HG03575 (cell line): Measurements from ENCODE around the gene MYOZ3.

Experiments used
- ATAC-seq: cut with Tn5 transposase; IDR thresholded peaks from one replicate; pipeline ENCODE4 v1.9.1; 2021; ENCODE audit not compliant: unreplicated experiment, insufficient number of reproducible peaks, low FRiP score; ENCODE audit errors: extremely low read depth

The MYOZ3 gene

GRCh38 chr5:150653145-150653761 lies 7.8 kb upstream of the MYOZ3 start:
- ATAC-seq: no peak

- no peak for ATAC-seq
Measured at GRCh38 chr5:150653762-150654556, 7.1 kb upstream of the MYOZ3 start.

GRCh38 chr5:150655221-150655620 lies 5.8 kb upstream of the MYOZ3 start:
- ATAC-seq: no peak

GRCh38 chr5:150656191-150657132 lies 4.6 kb upstream of the MYOZ3 start:
- no peak for ATAC-seq

DNA sequence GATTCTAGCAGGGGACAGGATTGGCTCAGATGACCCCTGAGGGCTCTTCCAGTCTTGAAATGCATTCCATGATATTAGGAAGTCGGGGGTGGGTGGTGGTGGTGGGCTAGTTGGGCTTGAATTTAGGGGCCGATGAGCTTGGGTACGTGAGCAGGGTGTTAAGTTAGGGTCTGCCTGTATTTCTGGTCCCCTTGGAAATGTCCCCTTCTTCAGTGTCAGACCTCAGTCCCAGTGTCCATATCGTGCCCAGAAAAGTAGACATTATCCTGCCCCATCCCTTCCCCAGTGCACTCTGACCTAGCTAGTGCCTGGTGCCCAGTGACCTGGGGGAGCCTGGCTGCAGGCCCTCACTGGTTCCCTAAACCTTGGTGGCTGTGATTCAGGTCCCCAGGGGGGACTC lies 2.9 kb upstream of the MYOZ3 start:
- ATAC-seq: no peak

DNA sequence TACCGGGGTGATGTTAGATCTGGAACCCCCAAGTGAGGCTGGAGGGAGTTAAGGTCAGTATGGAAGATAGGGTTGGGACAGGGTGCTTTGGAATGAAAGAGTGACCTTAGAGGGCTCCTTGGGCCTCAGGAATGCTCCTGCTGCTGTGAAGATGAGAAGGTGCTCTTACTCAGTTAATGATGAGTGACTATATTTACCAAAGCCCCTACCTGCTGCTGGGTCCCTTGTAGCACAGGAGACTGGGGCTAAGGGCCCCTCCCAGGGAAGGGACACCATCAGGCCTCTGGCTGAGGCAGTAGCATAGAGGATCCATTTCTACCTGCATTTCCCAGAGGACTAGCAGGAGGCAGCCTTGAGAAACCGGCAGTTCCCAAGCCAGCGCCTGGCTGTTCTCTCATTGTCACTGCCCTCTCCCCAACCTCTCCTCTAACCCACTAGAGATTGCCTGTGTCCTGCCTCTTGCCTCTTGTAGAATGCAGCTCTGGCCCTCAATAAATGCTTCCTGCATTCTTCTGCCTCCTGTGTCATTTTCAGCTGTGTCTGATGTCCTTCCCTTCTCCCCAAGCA lies 2.3 kb upstream of the MYOZ3 start:
- no peak for ATAC-seq

DNA sequence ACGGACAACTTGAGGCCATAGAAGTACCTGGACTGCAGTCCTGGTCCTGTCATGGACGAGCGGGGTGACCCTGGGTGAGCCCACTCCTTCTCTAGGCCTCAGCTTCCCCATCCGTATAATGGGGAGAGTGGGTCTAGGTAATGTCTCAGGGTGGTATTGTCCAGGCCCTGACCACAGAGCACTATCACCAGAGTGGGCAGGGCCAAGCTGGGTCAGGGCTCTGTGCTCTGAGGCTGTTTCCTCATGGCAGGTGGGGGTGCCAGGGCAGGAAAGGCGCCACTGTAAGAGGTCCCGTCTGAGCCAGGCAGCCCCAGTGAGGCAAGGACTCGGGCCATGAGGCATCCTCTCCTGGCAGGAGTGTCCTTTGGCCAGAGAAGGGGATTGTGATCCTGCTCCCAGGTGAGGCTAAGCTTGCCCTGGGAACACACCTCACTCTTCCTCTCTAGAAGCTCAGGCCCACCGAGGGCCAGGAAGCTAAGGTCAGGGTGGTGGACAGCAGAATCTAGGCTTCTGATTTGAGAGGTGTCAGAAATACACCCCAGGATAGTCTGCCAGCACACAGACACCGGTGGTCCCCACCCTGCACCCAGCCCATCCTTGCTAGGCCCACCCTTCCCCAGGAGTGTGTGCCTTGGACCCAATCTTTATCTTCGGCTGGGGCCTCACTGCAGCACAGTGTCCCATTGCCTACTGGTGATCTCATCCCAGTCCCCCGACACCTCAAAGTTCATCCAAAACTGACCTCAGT lies 1.5 kb upstream of the MYOZ3 start:
- ATAC-seq: no peak

GRCh38 chr5:150660108-150660831 lies 781 bp upstream of the MYOZ3 start:
- ATAC-seq: no peak

- ATAC-seq: no peak
Measured at GRCh38 chr5:150661821-150662596, 958 bp downstream of the MYOZ3 start.

DNA sequence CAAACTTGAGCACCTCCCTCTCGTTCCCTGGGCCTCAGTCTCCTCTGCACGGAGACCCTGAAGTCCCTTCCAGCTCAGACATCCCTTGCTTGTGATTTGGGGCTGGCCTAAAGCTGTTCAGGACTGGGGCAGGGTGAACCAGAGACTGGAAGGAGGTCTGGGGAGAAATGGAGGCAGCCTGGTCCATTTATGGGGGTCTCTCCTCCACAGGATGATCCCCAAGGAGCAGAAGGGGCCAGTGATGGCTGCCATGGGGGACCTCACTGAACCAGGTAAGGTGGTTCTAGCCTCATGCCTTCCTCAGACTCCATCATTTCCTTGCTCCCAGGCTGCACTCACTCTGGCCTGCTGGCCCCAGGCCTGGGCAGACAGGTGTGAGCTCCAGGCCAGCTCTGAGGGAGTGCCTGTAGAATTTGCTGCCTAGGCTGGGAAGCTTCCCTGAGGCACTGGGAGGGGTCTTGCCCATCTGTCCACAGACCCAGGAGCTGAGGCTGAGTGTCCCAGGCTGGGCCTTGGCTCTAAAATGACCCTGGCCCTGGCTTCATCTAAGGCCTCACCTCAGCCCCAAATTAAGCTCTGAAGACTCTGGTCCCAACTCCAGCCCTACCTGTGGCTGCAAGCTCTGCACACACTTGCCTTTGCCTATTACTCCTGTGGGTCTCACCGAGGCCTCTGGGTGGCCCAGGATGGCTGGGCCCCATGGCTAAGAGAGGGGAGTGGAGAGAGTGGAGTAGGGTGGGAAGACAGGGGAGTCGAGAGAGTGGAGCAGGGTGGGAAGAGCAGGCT lies 1.9 kb downstream of the MYOZ3 start:
- ATAC-seq: no peak

GRCh38 chr5:150663936-150664335 lies 2.9 kb downstream of the MYOZ3 start:
- no peak for ATAC-seq

- no peak for ATAC-seq
Measured at GRCh38 chr5:150665044-150665443, 4.0 kb downstream of the MYOZ3 start.

- ATAC-seq: no peak
Measured at GRCh38 chr5:150670275-150670947, 9.4 kb downstream of the MYOZ3 start.

DNA sequence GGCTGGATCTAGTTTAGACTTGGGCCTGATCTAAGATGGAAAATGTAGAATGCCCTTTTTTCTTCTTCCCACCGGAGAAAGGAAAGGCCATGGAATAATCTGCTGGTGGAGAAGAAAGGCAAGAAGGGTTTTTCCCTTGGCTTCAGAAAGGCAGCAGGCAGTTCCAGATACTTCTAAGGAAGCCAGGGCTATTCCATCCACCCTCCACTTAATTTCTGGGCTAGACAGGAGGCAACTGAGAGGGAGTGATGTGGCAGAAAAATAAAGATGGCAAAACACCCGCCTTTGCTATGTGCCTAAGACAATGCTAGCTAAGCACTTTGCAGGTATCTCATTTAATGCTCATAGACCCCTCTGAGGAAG lies 9.9 kb downstream of the MYOZ3 start:
- no peak for ATAC-seq

DNA sequence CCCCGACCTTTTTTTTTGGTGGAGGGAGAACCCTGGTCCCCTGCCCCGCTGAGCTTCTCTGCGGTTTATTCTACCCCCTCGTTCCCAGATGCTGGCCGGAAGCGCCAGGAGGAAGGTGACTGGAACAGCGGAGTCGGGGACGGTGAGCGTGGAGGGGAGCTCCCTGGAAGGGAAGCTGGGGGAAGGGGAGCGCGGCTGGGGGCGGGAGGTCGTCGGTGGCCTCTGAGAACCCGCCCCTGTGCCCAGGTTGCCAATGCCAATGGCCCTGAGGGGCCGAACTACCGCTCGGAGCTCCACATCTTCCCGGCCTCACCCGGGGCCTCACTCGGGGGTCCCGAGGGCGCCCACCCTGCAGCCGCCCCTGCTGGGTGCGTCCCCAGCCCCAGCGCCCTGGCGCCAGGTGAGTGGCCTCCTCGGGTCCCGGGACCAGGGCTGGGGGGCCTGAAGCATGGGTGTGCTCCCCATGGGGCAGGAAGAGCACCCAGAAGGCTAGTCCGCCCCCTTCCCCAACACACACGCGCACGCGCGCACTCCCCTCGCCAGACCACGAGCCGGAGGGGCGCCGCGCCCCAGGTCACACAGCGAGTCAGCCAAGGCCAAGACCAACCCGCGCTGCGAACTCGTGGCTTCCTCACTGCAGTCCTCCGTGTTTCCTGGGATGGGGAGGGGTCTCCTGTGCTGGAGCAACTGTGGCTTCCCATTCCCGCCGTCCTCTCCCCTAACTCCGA lies 10.6 kb downstream of the MYOZ3 start:
- no peak for ATAC-seq
